T-cell (primary cell): Measurements from ENCODE around the gene DUSP10. TPM values are rescaled to one million over a fixed set of nuclear protein-coding genes. Genes with fewer than 3 reads are reported as not detected.

Experiments used
- ATAC-seq, 4 experiments: fragments of 200-7000 bp in 3 of 4; fragments of 150-1000 bp in 1 of 4; cut with Tn5 transposase; replicated peaks in 1 of 4; 1 replicate in 3 of 4; 2 replicates in 1 of 4; pipeline ENCODE4 v1.10.0; 2021; ENCODE audit warnings: moderate library complexity in 3 of 4, mild to moderate bottlenecking in 2 of 4, moderate number of reproducible peaks in 1 of 4
- CTCF ChIA-PET, 2 donors: fragments of 300-600 bp; sonication (Branson Sonifier 250); formaldehyde crosslinking; loops; one replicate each; lab custom pipeline; 2022; ENCODE audit warnings: antibody characterized with exemption in 2 of 2; lab: Charles Lee
- POLR2A ChIA-PET, 2 donors: fragments of 300-600 bp; sonication (Branson Sonifier 250); formaldehyde crosslinking; loops; one replicate each; lab custom pipeline; 2022; ENCODE audit warnings: antibody characterized with exemption in 2 of 2; lab: Charles Lee
- DNase-seq, 35 experiments: peaks; one replicate each; pipeline versions ENCODE4 v3.0.0 to v3.0.0-alpha.2; 2013 to 2023
- H3K27ac ChIP-seq: one replicate; pipeline ENCODE4 v1.5.1; 2013; ENCODE audit warnings: low read length
- H3K27me3 ChIP-seq, 2 experiments: replicated peaks in 1 of 2; 1 replicate in 1 of 2; 2 replicates in 1 of 2; pipeline versions ENCODE4 v1.6.1 to v1.7.0; 2013; ENCODE audit warnings: low read length in 1 of 2, mixed read lengths in 1 of 2; ENCODE audit not compliant: control insufficient read depth in 2 of 2, insufficient read depth in 2 of 2; ENCODE audit errors: extremely low read depth in 1 of 2
- H3K36me3 ChIP-seq, 2 donors: 1 replicate in 1 of 2; 2 replicates in 1 of 2; pipeline versions ENCODE4 v1.6.1 to v1.7.0; 2013; ENCODE audit warnings: low read length in 1 of 2; ENCODE audit not compliant: control insufficient read depth in 2 of 2, insufficient read depth in 1 of 2; ENCODE audit errors: extremely low read depth in 1 of 2
- H3K4me1 ChIP-seq, 2 experiments: 1 replicate in 1 of 2; 2 replicates in 1 of 2; pipeline versions ENCODE4 v1.6.1 to v1.7.0; 2013; ENCODE audit warnings: low read length in 2 of 2, mixed read lengths in 1 of 2; ENCODE audit not compliant: insufficient read depth in 2 of 2, control insufficient read depth in 1 of 2; ENCODE audit errors: extremely low read depth in 1 of 2
- H3K4me3 ChIP-seq, 2 donors: 1 replicate in 1 of 2; 2 replicates in 1 of 2; pipeline versions ENCODE4 v1.5.1 to v1.7.0; 2013; ENCODE audit warnings: mild to moderate bottlenecking in 2 of 2, low read length in 1 of 2, moderate library complexity in 1 of 2; ENCODE audit not compliant: control insufficient read depth in 1 of 2; ENCODE audit errors: extremely low read depth in 1 of 2
- H3K9me3 ChIP-seq: 2 replicates; pipeline ENCODE4 v1.7.0; 2013
- H3K27ac Mint-ChIP-seq, 2 donors: one replicate each; pipeline ENCODE4 v1.8.0; 2020 to 2021; ENCODE audit warnings: mild to moderate bottlenecking in 2 of 2, mixed read lengths in 2 of 2
- H3K27me3 Mint-ChIP-seq, 2 donors: one replicate each; pipeline ENCODE4 v1.8.0; 2021 to 2022; ENCODE audit warnings: mixed read lengths in 2 of 2
- H3K36me3 Mint-ChIP-seq: one replicate; pipeline ENCODE4 v1.8.0; 2021; ENCODE audit warnings: mixed read lengths
- H3K4me1 Mint-ChIP-seq, 3 donors: one replicate each; pipeline ENCODE4 v1.8.0; 2020 to 2022; ENCODE audit warnings: mixed read lengths in 3 of 3, mild to moderate bottlenecking in 1 of 3
- H3K4me3 Mint-ChIP-seq, 3 donors: one replicate each; pipeline ENCODE4 v1.8.0; 2020 to 2022; ENCODE audit warnings: mild to moderate bottlenecking in 3 of 3, mixed read lengths in 3 of 3, moderate library complexity in 3 of 3
- H3K9me3 Mint-ChIP-seq, 3 donors: one replicate each; pipeline ENCODE4 v1.8.0; 2020 to 2022; ENCODE audit warnings: mixed read lengths in 3 of 3
- WGBS: methylation state at CpG from one replicate; pipeline ENCODE4 v1.1.5; 2013; ENCODE audit warnings: missing lambda C conversion rate; ENCODE audit not compliant: insufficient coverage; 5-methylcytosine and 5-hydroxymethylcytosine counted together
- total RNA-seq, 35 experiments: library from RNA in 6 of 35; stranded (reverse) in 6 of 35; fragments of 120-200 nt in 1 of 35; gene quantifications; one replicate each; pipeline versions ENCODE4 v1.2.1 to v1.2.4 and lab custom pipeline; 2013 to 2026

The DUSP10 gene
- total RNA-seq, 5 donors from 2014 or later (not counting 1 experiment from before 2014, with no cell fraction given): 5.2 to 64.2 (median 6.0) TPM

DNA sequence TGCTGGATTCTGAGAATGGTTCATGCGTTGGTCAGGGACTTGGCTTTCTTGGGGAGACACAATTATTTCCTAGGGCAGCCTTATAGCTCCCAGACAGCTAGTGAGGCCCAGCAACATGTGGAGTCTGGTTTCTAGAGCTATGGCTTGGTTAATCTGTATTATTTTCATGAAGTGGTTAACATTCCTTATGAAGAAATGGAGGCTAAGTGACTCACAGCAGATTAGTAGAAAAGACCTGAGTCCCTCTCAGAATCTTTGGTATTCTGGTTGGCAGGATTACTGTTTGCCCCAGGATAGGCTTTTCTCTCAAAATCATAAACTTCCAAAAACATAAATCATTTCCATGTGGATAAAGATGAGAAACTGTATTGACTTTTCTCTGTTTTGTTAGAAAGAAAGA is 42.3 kb downstream of the DUSP10 start:
- H3K27ac ChIP-seq: no peak overlapping the region

DNA sequence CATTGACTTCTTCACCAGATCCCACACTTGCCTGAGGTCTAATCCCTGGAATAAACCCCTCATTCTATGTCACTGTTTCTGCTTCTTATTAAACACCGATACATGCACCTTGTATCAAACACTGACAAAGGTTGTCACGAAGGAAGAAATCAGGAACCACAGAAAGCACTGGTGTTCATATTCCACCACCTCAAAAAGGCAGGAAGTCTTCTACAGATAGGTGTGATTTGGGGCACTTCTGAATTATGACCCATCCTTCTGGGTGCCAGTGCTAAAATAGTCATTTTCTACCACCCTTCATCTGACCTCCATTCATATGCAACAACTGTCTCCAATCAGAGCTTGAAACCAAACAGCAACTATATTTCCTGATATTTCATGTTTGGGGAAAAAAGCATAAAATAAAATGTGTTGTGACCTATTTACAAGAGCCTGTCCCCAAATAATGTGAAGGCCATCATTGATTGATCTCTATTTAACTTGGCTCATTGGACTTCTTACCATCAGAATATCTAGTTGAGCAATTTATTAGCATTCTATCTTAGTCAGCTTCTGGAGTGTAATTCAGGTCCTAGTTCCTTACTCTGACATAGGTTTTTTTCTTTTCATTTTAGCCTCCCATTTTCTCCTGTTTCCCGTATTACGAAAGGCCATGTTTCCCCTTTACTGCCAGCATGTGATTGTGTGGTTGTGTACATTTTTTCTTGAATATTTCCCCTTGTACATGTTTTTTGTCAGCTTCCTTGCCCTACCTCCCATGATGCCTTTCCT is 43.1 kb downstream of the DUSP10 start:
- ATAC-seq (no peak), DNase-seq (no peak)
- Histone ChIP-seq H3K4me3 (no peak overlapping the region), H3K27me3 (no peaks in the 10 kb centered on the region), H3K27ac (no peak overlapping the region), H3K9me3 (no peaks in the 10 kb centered on the region), H3K36me3 (peaks cover 3 to 13% of the 10 kb centered on the region in 2 donors), H3K4me1 (peaks cover 0 to 6% of the 10 kb centered on the region in 2 experiments)
- Mint-ChIP-seq H3K36me3 (peaks cover 29% of the 10 kb centered on the region), H3K27me3 (no peaks in the 10 kb centered on the region), H3K9me3 (peaks cover 0 to 1% (median under 1%) of the 10 kb centered on the region in 3 donors), H3K4me3 (no peak overlapping the region), H3K4me1 (peaks cover 8 to 10% (median 9%) of the 10 kb centered on the region in 3 donors), H3K27ac (no peak overlapping the region)
- CTCF ChIA-PET: no interaction called here
- WGBS: 60% methylated on average over 1 of the region's 4 CpGs
- POLR2A ChIA-PET: interaction anchor here (0.7 to 0.9 kb wide), 2 partner anchors 13 to 43 kb away, joined by 3 read pairs; no protein-coding TSS in a partner anchor

More for the DNA sequence above, 42.3 kb downstream of the DUSP10 start:
- Mint-ChIP-seq H3K4me1 (peaks cover 8 to 10% (median 9%) of the 10 kb centered on the region in 3 donors), H3K27ac (no peak overlapping the region), H3K27me3 (no peaks in the 10 kb centered on the region), H3K4me3 (no peak overlapping the region), H3K36me3 (peaks cover 37% of the 10 kb centered on the region), H3K9me3 (no peaks in the 10 kb centered on the region)
- WGBS: no CpG with 5 or more reads among the region's 1 CpG
- Histone ChIP-seq H3K36me3 (peaks cover 3 to 21% of the 10 kb centered on the region in 2 donors), H3K4me3 (no peak overlapping the region), H3K27me3 (no peaks in the 10 kb centered on the region), H3K9me3 (no peaks in the 10 kb centered on the region), H3K4me1 (peaks cover 0 to 6% of the 10 kb centered on the region in 2 experiments)
- ATAC-seq (no peak), DNase-seq (no peak)
- ChIA-PET CTCF (no interaction called here), POLR2A (interaction anchor here in 1 of 2 donors (0.7 kb wide), 1 partner anchor 42 kb away, joined by 3 read pairs; no protein-coding TSS in a partner anchor)

DNA sequence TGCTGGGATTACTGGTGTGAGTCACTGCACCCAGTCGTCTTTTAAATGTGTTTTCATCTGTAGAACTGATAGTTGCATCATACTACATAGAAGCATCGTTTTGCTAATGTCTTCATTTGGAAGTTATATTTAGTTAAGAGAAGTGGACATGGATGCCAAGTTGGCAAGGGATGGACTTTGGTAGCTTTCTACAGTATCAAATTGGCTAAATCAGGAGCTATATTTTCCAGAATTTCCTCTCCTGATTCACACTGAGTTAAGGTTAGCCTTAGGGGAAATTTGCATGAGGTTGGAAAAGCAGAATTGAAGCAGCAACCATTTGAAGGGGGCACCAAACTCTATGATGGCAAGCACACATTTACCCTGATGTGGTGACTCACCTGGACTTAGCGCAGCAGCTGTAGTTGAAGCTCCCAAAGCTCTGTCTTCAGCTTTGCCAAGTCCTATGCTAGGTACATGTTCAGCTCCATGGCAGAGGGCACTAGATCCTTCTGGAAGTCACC is 43.9 kb downstream of the DUSP10 start:
- no CpG with 5 or more reads among the region's 3 CpGs for WGBS
- Histone ChIP-seq H3K4me1 (peaks cover 0 to 6% of the 10 kb centered on the region in 2 experiments), H3K36me3 (peaks cover 3 to 8% of the 10 kb centered on the region in 2 donors), H3K27ac (no peak overlapping the region), H3K9me3 (no peaks in the 10 kb centered on the region), H3K27me3 (no peaks in the 10 kb centered on the region), H3K4me3 (no peak overlapping the region)
- Mint-ChIP-seq H3K4me1 (peaks cover 8 to 10% (median 9%) of the 10 kb centered on the region in 3 donors), H3K36me3 (peaks cover 23% of the 10 kb centered on the region), H3K27ac (no peak overlapping the region), H3K9me3 (peaks cover 0 to 9% (median 5%) of the 10 kb centered on the region in 3 donors), H3K4me3 (no peak overlapping the region), H3K27me3 (no peaks in the 10 kb centered on the region)
- POLR2A ChIA-PET: interaction anchor here in 1 of 2 donors (1.1 kb wide), 1 partner anchor 10 kb away, joined by 3 read pairs; no protein-coding TSS in a partner anchor
- no peak for ATAC-seq
- DNase-seq: no peak
- CTCF ChIA-PET: no interaction called here

DNA sequence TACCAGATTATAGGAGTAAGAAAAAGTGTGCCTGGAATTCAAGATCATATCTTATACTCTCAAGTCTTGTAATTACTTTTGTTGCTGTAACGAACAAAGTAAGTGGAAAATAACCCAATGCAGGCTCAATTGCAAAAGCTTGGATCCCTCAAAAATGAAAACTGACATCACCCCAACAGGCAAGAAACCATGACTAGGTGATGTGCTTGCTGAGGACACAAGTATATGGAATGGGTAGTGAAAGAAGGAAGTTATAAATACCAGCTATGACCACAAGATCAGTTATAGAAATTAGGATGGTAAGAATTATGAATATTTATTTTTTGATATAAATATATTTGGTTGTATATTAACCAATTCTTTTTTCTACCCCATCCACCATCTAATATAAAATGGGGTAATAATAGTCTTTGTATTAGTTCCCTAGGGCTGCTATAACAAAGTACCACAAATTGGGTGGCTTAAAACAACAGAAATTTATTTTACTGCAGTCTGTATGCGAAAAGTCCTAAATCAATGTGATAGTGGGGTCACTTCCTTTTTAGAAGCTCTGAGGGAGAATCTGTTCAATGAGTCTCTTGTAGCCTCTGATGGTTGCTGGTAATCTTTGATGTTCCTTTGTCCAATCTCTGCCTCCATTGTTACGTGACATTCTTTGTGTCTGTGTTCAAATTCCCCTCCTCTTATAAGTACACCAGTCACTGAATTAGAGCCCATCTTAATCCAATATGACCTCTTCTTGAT is 45.0 kb downstream of the DUSP10 start:
- peaks cover 16% of the 10 kb centered on the region for H3K36me3 Mint-ChIP-seq
- CTCF ChIA-PET: no interaction called here
- no peaks in the 10 kb centered on the region for H3K36me3 ChIP-seq
- H3K4me1 Mint-ChIP-seq: peaks cover 8 to 12% (median 9%) of the 10 kb centered on the region in 3 donors
- H3K27ac Mint-ChIP-seq: no peak overlapping the region
- ATAC-seq (no peak), DNase-seq (no peak)
- POLR2A ChIA-PET: interaction anchor here in 1 of 2 donors (1.1 kb wide), 1 partner anchor 11 kb away, joined by 3 read pairs; no protein-coding TSS in a partner anchor
- no peak overlapping the region for H3K27ac ChIP-seq
- no peaks in the 10 kb centered on the region for H3K27me3 ChIP-seq
- no peak overlapping the region for H3K4me3 Mint-ChIP-seq
- no peaks in the 10 kb centered on the region for H3K27me3 Mint-ChIP-seq
- H3K4me3 ChIP-seq: no peak overlapping the region
- 100% methylated on average over 1 of the region's 3 CpGs for WGBS
- H3K9me3 ChIP-seq: no peaks in the 10 kb centered on the region
- H3K9me3 Mint-ChIP-seq: peaks cover 0 to 9% (median 5%) of the 10 kb centered on the region in 3 donors
- peaks cover 0 to 6% of the 10 kb centered on the region in 2 experiments for H3K4me1 ChIP-seq

DNA sequence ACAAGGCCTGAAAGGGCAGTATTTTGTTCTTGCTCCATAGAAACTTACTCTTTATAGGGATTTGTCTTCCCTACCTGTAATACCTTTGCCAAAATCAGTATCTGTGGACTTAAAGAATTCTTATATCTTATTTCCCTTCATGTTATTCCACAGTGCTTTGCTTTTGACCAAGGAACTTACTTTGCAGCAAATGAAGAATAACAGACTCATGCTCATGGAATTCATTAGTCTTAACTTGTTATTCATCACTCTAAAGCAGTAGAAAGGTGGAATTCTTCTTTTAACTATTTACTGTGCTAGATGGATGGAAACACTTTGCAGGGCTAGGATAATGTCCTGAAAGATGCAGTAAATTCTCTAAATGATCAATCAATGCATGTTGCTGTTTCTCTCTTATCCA is 45.9 kb downstream of the DUSP10 start:
- H3K27me3 Mint-ChIP-seq: no peaks in the 10 kb centered on the region
- Histone ChIP-seq H3K4me3 (no peak overlapping the region), H3K4me1 (peaks cover 0 to 6% of the 10 kb centered on the region in 2 experiments), H3K9me3 (no peaks in the 10 kb centered on the region), H3K36me3 (no peaks in the 10 kb centered on the region), H3K27me3 (no peaks in the 10 kb centered on the region), H3K27ac (no peak overlapping the region)
- H3K27ac Mint-ChIP-seq: no peak overlapping the region
- H3K9me3 Mint-ChIP-seq: peaks cover 0 to 9% (median 5%) of the 10 kb centered on the region in 3 donors
- ChIA-PET CTCF (no interaction called here), POLR2A (no interaction called here)
- no peak for DNase-seq
- no peak overlapping the region for H3K4me3 Mint-ChIP-seq
- H3K4me1 Mint-ChIP-seq: peaks cover 8 to 12% (median 9%) of the 10 kb centered on the region in 3 donors
- ATAC-seq: no peak
- H3K36me3 Mint-ChIP-seq: peaks cover 11% of the 10 kb centered on the region

DNA sequence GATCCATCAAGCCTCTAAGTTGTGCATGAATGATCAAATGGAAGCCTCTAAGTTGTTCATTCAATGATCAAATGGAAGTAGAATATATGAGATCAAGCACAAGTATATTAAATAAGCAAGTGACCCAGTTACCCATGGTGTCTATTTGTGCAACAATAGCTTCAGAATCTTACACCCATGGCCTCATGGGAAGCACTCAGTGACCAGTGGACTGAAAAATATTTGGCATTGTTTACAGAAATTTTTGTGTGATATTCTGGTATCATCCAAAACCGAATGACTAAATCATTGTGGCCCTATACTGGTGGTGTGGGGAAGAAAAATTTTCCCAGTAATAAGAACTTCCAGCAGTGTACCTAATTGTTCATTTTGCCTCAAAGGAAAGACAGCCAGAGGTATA is 46.6 kb downstream of the DUSP10 start:
- H3K4me3 ChIP-seq: no peak overlapping the region
- Mint-ChIP-seq H3K4me3 (no peak overlapping the region), H3K4me1 (peaks cover 8 to 12% (median 9%) of the 10 kb centered on the region in 3 donors), H3K27me3 (no peaks in the 10 kb centered on the region), H3K9me3 (peaks cover 0 to 9% (median 5%) of the 10 kb centered on the region in 3 donors), H3K36me3 (peaks cover 11% of the 10 kb centered on the region), H3K27ac (no peak overlapping the region)
- ATAC-seq (no peak), DNase-seq (no peak)
- peaks cover 0 to 6% of the 10 kb centered on the region in 2 experiments for H3K4me1 ChIP-seq
- no peaks in the 10 kb centered on the region for H3K36me3 ChIP-seq
- POLR2A ChIA-PET: no interaction called here
- CTCF ChIA-PET: no interaction called here
- H3K27ac ChIP-seq: no peak overlapping the region
- no CpG with 5 or more reads among the region's 1 CpG for WGBS
- no peaks in the 10 kb centered on the region for H3K9me3 ChIP-seq
- no peaks in the 10 kb centered on the region for H3K27me3 ChIP-seq
